Mucosa of descending colon (tissue), 3 donors: Measurements from ENCODE around the gene COL18A1. TPM values are rescaled to one million over a fixed set of nuclear protein-coding genes. Genes with fewer than 3 reads are reported as not detected.

Experiments used
- ATAC-seq: fragments of 200-7000 bp; cut with Tn5 transposase; one replicate; pipeline ENCODE4 v1.9.1; 2020; ENCODE audit warnings: mild to moderate bottlenecking, moderate library complexity
- DNase-seq, 3 donors: peaks; one replicate each; pipeline ENCODE4 v3.0.0-alpha.2; 2020
- H3K36me3 ChIP-seq: fragments of 200-600 bp; one replicate; pipeline ENCODE4 v1.8.0; 2021; ENCODE audit warnings: low read depth, mild to moderate bottlenecking
- H3K4me1 ChIP-seq: fragments of 200-600 bp; one replicate; pipeline ENCODE4 v1.8.0; 2021; ENCODE audit warnings: low read depth, mild to moderate bottlenecking
- H3K4me3 ChIP-seq: fragments of 200-600 bp; one replicate; pipeline ENCODE4 v1.8.0; 2021; ENCODE audit warnings: mild to moderate bottlenecking
- H3K9me3 ChIP-seq: fragments of 200-600 bp; one replicate; pipeline ENCODE4 v1.8.0; 2021; ENCODE audit warnings: mild to moderate bottlenecking
- intact Hi-C, 2 donors: fragments of 100-400 bp; cut with DNase I in 1 of 2; cut with micrococcal nuclease in 1 of 2; formaldehyde crosslinking; loops; one replicate each; pipeline versions ENCODE4 v1.11.0 to v1.11.1; 2022; cut with DNase I, micrococcal nuclease
- total RNA-seq, 3 donors: library from RNA; stranded (reverse); fragmentation: NEBNext Ultra II Directional in 2 of 3; extraction: Animal tissue kit (Norgen Biotek cat#: 25700) in 2 of 3; gene quantifications; one replicate each; pipeline versions ENCODE4 v1.2.1 to v1.2.4, GENCODE V29; 2021 to 2023
- TF ChIP-seq, protein P1 (sequence below): fragments of 200-600 bp; IDR thresholded peaks from one replicate; pipeline ENCODE4 v1.8.0; 2022; ENCODE audit warnings: antibody characterized with exemption, mild to moderate bottlenecking
- donor health status: DM: no; HTN: no; CAD: no; lungs with moderate emphysema.
- donor health status: DM: no; HTN: no; CAD: no.
- donor health status: DM: no; HTN: yes; CAD: no.

Gene COL18A1
- total RNA-seq, 3 donors from 2014 or later, result 4.6 to 46.9 (median 21.3) TPM

DNA sequence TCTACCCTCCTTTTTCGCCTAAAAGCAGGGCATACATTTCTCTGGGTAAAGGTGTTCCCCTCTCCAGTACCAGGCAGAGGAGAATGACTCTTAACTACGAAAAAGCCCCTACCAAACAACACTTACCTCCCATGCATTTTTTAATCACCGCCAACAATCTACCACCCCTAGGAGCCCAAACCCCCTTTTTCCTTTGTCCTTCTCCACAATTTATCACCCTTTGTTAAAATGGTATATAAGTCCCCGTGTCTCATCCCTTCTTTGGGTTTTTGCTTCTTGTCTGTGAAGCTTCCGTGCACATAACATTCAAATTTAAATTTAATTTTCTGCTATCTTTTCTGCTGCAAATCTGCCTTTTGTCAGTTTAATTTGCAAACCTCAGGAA is 27.6 kb upstream of the COL18A1 start:
- Histone ChIP-seq H3K4me3 (no peak overlapping the region), H3K36me3 (no peaks in the 10 kb centered on the region), H3K4me1 (no peaks in the 10 kb centered on the region), H3K9me3 (no peaks in the 10 kb centered on the region)
- ATAC-seq (no peak), DNase-seq (no peak)
- TF ChIP-seq, protein P1, sequence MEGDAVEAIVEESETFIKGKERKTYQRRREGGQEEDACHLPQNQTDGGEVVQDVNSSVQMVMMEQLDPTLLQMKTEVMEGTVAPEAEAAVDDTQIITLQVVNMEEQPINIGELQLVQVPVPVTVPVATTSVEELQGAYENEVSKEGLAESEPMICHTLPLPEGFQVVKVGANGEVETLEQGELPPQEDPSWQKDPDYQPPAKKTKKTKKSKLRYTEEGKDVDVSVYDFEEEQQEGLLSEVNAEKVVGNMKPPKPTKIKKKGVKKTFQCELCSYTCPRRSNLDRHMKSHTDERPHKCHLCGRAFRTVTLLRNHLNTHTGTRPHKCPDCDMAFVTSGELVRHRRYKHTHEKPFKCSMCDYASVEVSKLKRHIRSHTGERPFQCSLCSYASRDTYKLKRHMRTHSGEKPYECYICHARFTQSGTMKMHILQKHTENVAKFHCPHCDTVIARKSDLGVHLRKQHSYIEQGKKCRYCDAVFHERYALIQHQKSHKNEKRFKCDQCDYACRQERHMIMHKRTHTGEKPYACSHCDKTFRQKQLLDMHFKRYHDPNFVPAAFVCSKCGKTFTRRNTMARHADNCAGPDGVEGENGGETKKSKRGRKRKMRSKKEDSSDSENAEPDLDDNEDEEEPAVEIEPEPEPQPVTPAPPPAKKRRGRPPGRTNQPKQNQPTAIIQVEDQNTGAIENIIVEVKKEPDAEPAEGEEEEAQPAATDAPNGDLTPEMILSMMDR, result no peak
- intact Hi-C loops, result no loop called here

DNA sequence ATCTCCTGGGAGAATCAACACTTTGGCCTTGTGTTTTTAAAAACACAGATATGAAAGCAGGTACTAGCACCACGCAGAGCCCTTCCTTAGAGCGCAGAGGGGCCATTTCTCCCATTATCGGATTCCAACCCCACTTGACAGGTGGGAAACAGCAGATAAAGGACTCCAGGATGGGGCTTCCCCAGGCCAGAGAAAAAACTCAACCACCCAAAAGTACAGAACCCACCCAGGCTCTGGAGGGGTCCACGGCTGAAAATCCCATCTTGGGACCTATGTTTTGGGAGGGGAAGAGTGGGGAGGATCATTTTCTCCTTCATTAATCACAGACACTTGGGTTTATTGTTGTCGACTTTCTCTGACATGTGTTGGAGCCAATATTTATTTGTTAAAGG is 27.1 kb upstream of the COL18A1 start:
- H3K4me1 ChIP-seq, result no peaks in the 10 kb centered on the region
- intact Hi-C loops, result no loop called here
- no peak for DNase-seq
- H3K9me3 ChIP-seq, result no peaks in the 10 kb centered on the region
- TF ChIP-seq, protein P1, result no peak
- no peak overlapping the region for H3K4me3 ChIP-seq
- no peaks in the 10 kb centered on the region for H3K36me3 ChIP-seq
- no peak for ATAC-seq

DNA sequence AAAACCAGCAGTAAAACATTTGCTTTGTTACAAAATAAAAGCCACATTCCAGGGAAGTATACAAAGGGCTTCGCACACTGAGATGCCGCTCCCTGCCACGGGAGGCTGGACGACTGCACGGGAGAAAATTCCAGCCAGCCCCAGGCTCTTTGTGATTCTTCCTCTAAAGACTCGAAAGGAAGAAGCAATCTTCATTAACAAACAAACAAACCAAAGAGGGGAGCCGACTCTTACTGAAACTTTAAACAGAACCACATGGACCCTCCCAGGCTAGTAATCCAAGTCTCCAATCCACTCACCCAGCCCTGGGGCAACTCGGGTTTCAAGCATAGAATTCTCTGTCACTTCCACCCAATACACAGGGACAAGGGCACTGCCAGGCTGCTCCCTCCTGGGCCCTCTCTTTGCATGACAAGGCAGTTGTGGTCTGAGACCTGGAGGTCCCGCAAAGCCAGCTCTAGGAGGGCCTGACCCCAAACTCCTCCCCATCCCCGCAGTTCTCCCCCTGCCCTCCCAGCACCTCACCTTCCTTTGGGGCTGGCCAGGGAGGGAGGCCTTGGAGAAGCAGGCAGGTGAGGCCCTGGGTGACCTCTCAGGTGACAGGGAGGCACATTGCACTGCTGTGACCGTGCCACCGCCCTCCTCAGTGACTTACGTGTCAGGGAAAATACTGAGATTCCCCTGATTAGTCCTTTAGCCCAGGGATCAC is 26.6 kb upstream of the COL18A1 start:
- ATAC-seq (no peak), DNase-seq (peak in 1 of 3 donors; percentile 21)
- Histone ChIP-seq H3K4me1 (no peaks in the 10 kb centered on the region), H3K4me3 (no peak overlapping the region), H3K9me3 (no peaks in the 10 kb centered on the region), H3K36me3 (no peaks in the 10 kb centered on the region)
- TF ChIP-seq, protein P1, result no peak
- intact Hi-C loops, result no loop called here

DNA sequence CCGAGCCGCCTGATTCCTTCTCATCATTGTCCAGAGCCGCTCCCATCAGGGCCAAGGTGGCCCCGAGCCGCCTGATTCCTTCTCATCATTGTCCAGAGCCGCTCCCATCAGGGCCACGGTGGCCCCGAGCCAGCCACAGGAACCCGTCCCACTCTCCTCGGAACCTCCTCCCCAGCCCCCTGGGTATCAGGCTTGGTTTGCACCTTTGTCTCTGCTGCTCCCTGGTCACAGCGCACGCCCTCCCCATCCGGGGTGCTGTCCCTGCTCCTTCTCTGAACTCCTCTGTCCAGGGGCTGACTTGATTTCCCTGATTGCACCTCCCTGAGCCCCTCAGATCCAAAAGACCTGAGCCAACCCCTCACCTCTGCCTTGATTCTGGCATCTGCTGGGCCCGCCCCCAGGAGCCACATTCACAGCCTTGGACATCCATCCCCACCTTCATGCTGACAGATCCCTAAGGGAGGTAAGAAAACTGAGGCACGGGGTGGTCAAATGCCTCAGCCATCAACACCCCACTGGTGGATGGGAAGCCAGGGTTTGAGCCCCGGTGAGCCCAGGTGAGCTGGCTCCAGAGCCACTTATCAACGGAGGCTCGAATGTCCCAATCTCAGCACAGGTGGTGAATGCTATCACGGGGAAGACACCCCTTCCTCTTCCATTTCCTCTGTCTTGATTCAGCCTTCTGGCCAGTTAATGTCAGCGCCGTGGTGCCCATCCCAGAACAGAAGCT is 25.6 kb upstream of the COL18A1 start:
- no peaks in the 10 kb centered on the region for H3K4me1 ChIP-seq
- DNase-seq, result peak in 1 of 3 donors; percentile 27
- no peaks in the 10 kb centered on the region for H3K9me3 ChIP-seq
- TF ChIP-seq, protein P1, result no peak
- intact Hi-C loops, result no loop called here
- no peaks in the 10 kb centered on the region for H3K36me3 ChIP-seq
- ATAC-seq, result no peak
- H3K4me3 ChIP-seq, result no peak overlapping the region

DNA sequence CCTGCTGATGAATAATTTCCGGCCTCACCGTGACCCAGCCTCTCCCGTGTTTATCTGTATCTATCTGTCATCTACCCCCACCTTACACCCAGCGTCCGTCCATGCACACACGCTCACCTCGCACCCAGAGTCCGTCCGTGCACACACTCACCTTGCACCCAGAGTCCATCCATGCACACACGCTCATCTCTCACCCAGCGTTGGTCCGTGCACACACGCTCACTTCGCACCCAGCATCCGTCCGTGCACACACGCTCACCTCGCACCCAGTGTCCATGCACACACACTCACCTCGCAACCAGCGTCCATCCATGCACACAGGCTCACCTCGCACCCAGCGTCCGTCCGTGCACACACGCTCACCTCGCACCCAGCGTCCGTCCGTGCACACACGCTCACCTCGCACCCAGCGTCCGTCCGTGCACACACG is 25.0 kb upstream of the COL18A1 start:
- TF ChIP-seq, protein P1, result no peak
- DNase-seq, result peak in 1 of 3 donors; percentile 8
- H3K36me3 ChIP-seq, result no peaks in the 10 kb centered on the region
- no peak for ATAC-seq
- no peaks in the 10 kb centered on the region for H3K9me3 ChIP-seq
- no peak overlapping the region for H3K4me3 ChIP-seq
- no peaks in the 10 kb centered on the region for H3K4me1 ChIP-seq
- intact Hi-C loops, result no loop called here
